Testis (tissue), 3 donors: Measurements from ENCODE around the gene IZUMO4. TPM values are rescaled to one million over a fixed set of nuclear protein-coding genes. Genes with fewer than 3 reads are reported as not detected.

Source experiments
- DNase-seq: peaks from one replicate; pipeline ENCODE4 v3.0.0-alpha.2; 2019
- H3K27ac ChIP-seq, 2 donors: fragments of 200-600 bp; sonication (generic); one replicate each; pipeline ENCODE4 v1.5.1; 2019
- H3K27me3 ChIP-seq: fragments of 200-600 bp; sonication (generic); one replicate; pipeline ENCODE4 v1.5.1; 2019
- H3K36me3 ChIP-seq: fragments of 200-600 bp; sonication (generic); one replicate; pipeline ENCODE4 v1.5.1; 2017; ENCODE audit warnings: low read depth; ENCODE audit errors: missing control alignments
- H3K4me1 ChIP-seq: fragments of 200-600 bp; sonication (generic); one replicate; pipeline ENCODE4 v1.5.1; 2019
- H3K4me3 ChIP-seq, 2 donors: fragments of 200-600 bp; sonication (generic); one replicate each; pipeline ENCODE4 v1.5.1; 2017 to 2019
- H3K9me3 ChIP-seq: fragments of 200-600 bp; sonication (generic); one replicate; pipeline ENCODE4 v1.5.1; 2017
- CTCF ChIP-seq, 3 experiments: fragments of 450-650 bp in 2 of 3; fragments of 200-600 bp in 1 of 3; sonication (generic) in 1 of 3; IDR thresholded peaks; one replicate each; pipeline ENCODE4 v1.5.1; 2016 to 2019; ENCODE audit warnings: antibody characterized with exemption in 3 of 3, mild to moderate bottlenecking in 2 of 3, moderate library complexity in 1 of 3
- POLR2A ChIP-seq: fragments of 450-650 bp; IDR thresholded peaks from one replicate; pipeline ENCODE4 v1.6.1; 2017; ENCODE audit warnings: antibody characterized with exemption, mild to moderate bottlenecking, moderate library complexity
- WGBS, 2 donors: methylation state at CpG; one replicate each; pipeline ENCODE4 v1.1.5; 2018; 5-methylcytosine and 5-hydroxymethylcytosine counted together
- intact Hi-C: fragments of 100-400 bp; cut with DNase I; formaldehyde crosslinking; loops from one replicate; pipeline ENCODE4 v1.15.1; 2023; ENCODE audit warnings: low total_unique reads
- polyA plus RNA-seq: library from polyadenylated mRNA; stranded (reverse); fragments of 350-450 nt; fragmentation: Illumina TruSeq; extraction: RNeasy Lipid Tissue Mini Kit (QIAGEN cat#74804); gene quantifications from one replicate; pipeline ENCODE4 v1.2.3, GENCODE V29; 2014; ENCODE audit warnings: low read depth, low replicate concordance; ENCODE audit not compliant: insufficient read depth
- total RNA-seq, 2 donors: library from RNA; depleted of rRNA; stranded (reverse); fragments of >200 nt; gene quantifications; one replicate each; pipeline ENCODE4 v1.2.3, GENCODE V29; 2016

IZUMO4 gene
- total and polyA plus RNA-seq, 3 donors from 2014 or later: 208 to 796 (median 276) TPM

- 63 to 71% methylated on average over 5 to 27 of the region's 27 CpGs for WGBS, 2 donors
- TF ChIP-seq CTCF (IDR thresholded peaks at IDR 0.05) (no peak), POLR2A (peak; percentile 12)
- H3K4me1 ChIP-seq: peaks cover 48% of the 10 kb centered on the region
- peak overlapping the region; percentile 86 to 91 for H3K4me3 ChIP-seq
- DNase-seq: peak; percentile 72
- no peaks in the 10 kb centered on the region for H3K36me3 ChIP-seq
- peak overlapping the region; percentile 80 to 98 for H3K27ac ChIP-seq
- no peaks in the 10 kb centered on the region for H3K9me3 ChIP-seq
- intact Hi-C loops: no loop called here
- no peaks in the 10 kb centered on the region for H3K27me3 ChIP-seq
Measured at GRCh38 chr19:2048959-2049740, 47.6 kb upstream of the IZUMO4 start.

- TF ChIP-seq CTCF (IDR thresholded peaks at IDR 0.05) (no peak), POLR2A (no peak)
- Histone ChIP-seq H3K9me3 (no peaks in the 10 kb centered on the region), H3K4me3 (peak overlapping the region; percentile 86 to 91), H3K4me1 (peaks cover 48% of the 10 kb centered on the region), H3K27ac (peak overlapping the region; percentile 80 to 98), H3K27me3 (no peaks in the 10 kb centered on the region), H3K36me3 (no peaks in the 10 kb centered on the region)
- DNase-seq: peak; percentile 67
- 8 to 25% methylated on average over 2 to 16 of the region's 16 CpGs for WGBS, 2 donors
- intact Hi-C loops: no loop called here
Measured at GRCh38 chr19:2049741-2050348, 46.9 kb upstream of the IZUMO4 start.

GRCh38 chr19:2050349-2050990 is 46.2 kb upstream of the IZUMO4 start:
- TF ChIP-seq CTCF (IDR thresholded peaks at IDR 0.05): no peak
- no peak for TF ChIP-seq POLR2A
- WGBS, 2 donors: 0 to 1% methylated on average over 2 to 29 of the region's 49 CpGs

GRCh38 chr19:2050991-2051772 is 45.5 kb upstream of the IZUMO4 start, which contains the start of gene MKNK2:
Gene MKNK2, minus strand, starts transcription at chr19:2051244. Its CDS starts 393 bp downstream, at chr19:2050851.
- Histone ChIP-seq H3K4me1 (peaks cover 46% of the 10 kb centered on the region), H3K36me3 (no peaks in the 10 kb centered on the region), H3K4me3 (peak within 1 kb of the TSS; percentile 86 to 91), H3K27ac (peak within 1 kb of the TSS; percentile 92 to 98), H3K9me3 (no peaks in the 10 kb centered on the region), H3K27me3 (no peaks in the 10 kb centered on the region)
- WGBS, 2 donors: 2% methylated on average over 73 of the region's 93 CpGs; no CpG with 5 or more reads in 1 of the 2 donors
- intact Hi-C loops: no loop called here
- TF ChIP-seq CTCF (IDR thresholded peaks at IDR 0.05): peak; percentile 62 to 72 (median 67)
- peak; percentile 83 for TF ChIP-seq POLR2A
- DNase-seq: peak; percentile 95

More at GRCh38 chr19:2050349-2050990, 46.2 kb upstream of the IZUMO4 start:
- Histone ChIP-seq H3K4me1 (peaks cover 46% of the 10 kb centered on the region), H3K4me3 (peak overlapping the region; percentile 86 to 91), H3K9me3 (no peaks in the 10 kb centered on the region), H3K27ac (peak overlapping the region; percentile 80 to 98), H3K27me3 (no peaks in the 10 kb centered on the region), H3K36me3 (no peaks in the 10 kb centered on the region)
- intact Hi-C loops: no loop called here
- DNase-seq: no peak
